Mesothelial cell of epicardium (in vitro differentiated cells): ENCODE measurements around the gene FDXR. TPM values are rescaled to one million over a fixed set of nuclear protein-coding genes. Genes with fewer than 3 reads are reported as not detected.
A peak's percentile ranks its signal among the peaks of the same experiment; 100 is the strongest.
"Not testable (repeated sequence)": the region's sequence is repeated elsewhere in the genome, so short reads cannot be mapped to it uniquely, and the experiment has no call there.

Experiments
- DNase-seq, 2 experiments: peaks; one replicate each; pipeline ENCODE4 v3.0.0; 2021; ENCODE audit warnings: low spot score in 2 of 2; ENCODE audit not compliant: unreplicated experiment in 2 of 2
- H3K27ac Mint-ChIP-seq: 2 replicates; pipeline ENCODE4 v1.8.0; 2021; ENCODE audit warnings: mixed read lengths
- H3K27me3 Mint-ChIP-seq: 2 replicates; pipeline ENCODE4 v1.8.0; 2021; ENCODE audit warnings: low read depth, mixed read lengths
- H3K36me3 Mint-ChIP-seq: 2 replicates; pipeline ENCODE4 v1.8.0; 2021; ENCODE audit warnings: mixed read lengths
- H3K4me1 Mint-ChIP-seq: 2 replicates; pipeline ENCODE4 v1.8.0; 2021; ENCODE audit warnings: mixed read lengths
- H3K4me3 Mint-ChIP-seq: 2 replicates; pipeline ENCODE4 v1.8.0; 2021; ENCODE audit warnings: mild to moderate bottlenecking, moderate library complexity, mixed read lengths
- H3K9me3 Mint-ChIP-seq: 2 replicates; pipeline ENCODE4 v1.8.0; 2021; ENCODE audit warnings: mixed read lengths
- CTCF ChIP-seq: fragments of 200-600 bp; sonication (generic); IDR thresholded peaks from one replicate; pipeline ENCODE4 v1.5.0; 2021; ENCODE audit warnings: antibody characterized with exemption; ENCODE audit not compliant: unreplicated experiment
- total RNA-seq: library from RNA; stranded (reverse); gene quantifications from 3 replicates; pipeline ENCODE4 v1.2.1, GENCODE V29; 2021

Gene FDXR
- total RNA-seq, 1 donor from 2014 or later, result 20.4 TPM

GRCh38 chr17:74871356-74872076 is 1.3 kb downstream of the FDXR start:
- Mint-ChIP-seq H3K4me1 (peaks cover 33% of the 10 kb centered on the region), H3K9me3 (no peaks in the 10 kb centered on the region), H3K4me3 (peak overlapping the region; percentile 82), H3K27ac (no peak overlapping the region), H3K27me3 (no peaks in the 10 kb centered on the region), H3K36me3 (peaks cover 6% of the 10 kb centered on the region)
- TF ChIP-seq CTCF, result no peak
- DNase-seq, result no peak

- H3K36me3 Mint-ChIP-seq, result peaks cover 6% of the 10 kb centered on the region
- no peak for DNase-seq
- peak overlapping the region; percentile 75 for H3K27ac Mint-ChIP-seq
- no peaks in the 10 kb centered on the region for H3K9me3 Mint-ChIP-seq
- TF ChIP-seq CTCF, result no peak
- no peaks in the 10 kb centered on the region for H3K27me3 Mint-ChIP-seq
- no peak overlapping the region for H3K4me3 Mint-ChIP-seq
- H3K4me1 Mint-ChIP-seq, result peaks cover 33% of the 10 kb centered on the region
Measured at GRCh38 chr17:74870512-74870911, 2.3 kb downstream of the FDXR start.

- not testable (repeated sequence) for H3K4me3 Mint-ChIP-seq, DNase-seq, H3K27ac Mint-ChIP-seq, H3K36me3 Mint-ChIP-seq, H3K27me3 Mint-ChIP-seq, H3K9me3 Mint-ChIP-seq
- peaks cover 35% of the 10 kb centered on the region for H3K4me1 Mint-ChIP-seq
Measured at GRCh38 chr17:74870028-74870427, 2.8 kb downstream of the FDXR start.

GRCh38 chr17:74868908-74869255 is 3.9 kb downstream of the FDXR start:
- peaks cover 34% of the 10 kb centered on the region for H3K4me1 Mint-ChIP-seq
- H3K36me3 Mint-ChIP-seq, result peaks cover 10% of the 10 kb centered on the region
- no peaks in the 10 kb centered on the region for H3K9me3 Mint-ChIP-seq
- no peaks in the 10 kb centered on the region for H3K27me3 Mint-ChIP-seq
- H3K4me3 Mint-ChIP-seq, result no peak overlapping the region
- no peak overlapping the region for H3K27ac Mint-ChIP-seq
- DNase-seq, result no peak
- TF ChIP-seq CTCF, result no peak

- H3K9me3 Mint-ChIP-seq, result no peaks in the 10 kb centered on the region
- peaks cover 14% of the 10 kb centered on the region for H3K36me3 Mint-ChIP-seq
- no peak for TF ChIP-seq CTCF
- peaks cover 30% of the 10 kb centered on the region for H3K4me1 Mint-ChIP-seq
- H3K27ac Mint-ChIP-seq, result no peak overlapping the region
- no peak overlapping the region for H3K4me3 Mint-ChIP-seq
- no peak for DNase-seq
- peaks cover 4% of the 10 kb centered on the region for H3K27me3 Mint-ChIP-seq
Measured at GRCh38 chr17:74868251-74868907, 4.4 kb downstream of the FDXR start.

GRCh38 chr17:74866198-74866835 is 6.5 kb downstream of the FDXR start:
- H3K4me3 Mint-ChIP-seq, result no peak overlapping the region
- H3K36me3 Mint-ChIP-seq, result peaks cover 15% of the 10 kb centered on the region
- H3K27ac Mint-ChIP-seq, result no peak overlapping the region
- no peak for DNase-seq
- H3K27me3 Mint-ChIP-seq, result peaks cover 19% of the 10 kb centered on the region
- peaks cover 22% of the 10 kb centered on the region for H3K4me1 Mint-ChIP-seq
- no peaks in the 10 kb centered on the region for H3K9me3 Mint-ChIP-seq
- no peak for TF ChIP-seq CTCF
